ENCODE results near the gene OR52E1. TPM values are rescaled to one million over a fixed set of nuclear protein-coding genes. Genes with fewer than 3 reads are reported as not detected.
"Not testable (repeated sequence)": the region's sequence is repeated elsewhere in the genome, so short reads cannot be mapped to it uniquely, and the experiment has no call there.

The OR52E1 gene
- not detected for polyA plus RNA-seq (ENCODE audit: insufficient read length in 10 of 10)
- long read RNA-seq, donor 1: 0 reads
- long read RNA-seq, donor 2: 0 reads
- long read RNA-seq, donor 3: 0 reads
- long read RNA-seq, donor 4: 0 reads
- long read RNA-seq, donor 5: 0 reads
- long read RNA-seq, donor 6: 0 reads
- long read RNA-seq, donor 7: 0 reads
- long read RNA-seq, donor 8: 0 reads
- long read RNA-seq, donor 9: 0 reads

DNA sequence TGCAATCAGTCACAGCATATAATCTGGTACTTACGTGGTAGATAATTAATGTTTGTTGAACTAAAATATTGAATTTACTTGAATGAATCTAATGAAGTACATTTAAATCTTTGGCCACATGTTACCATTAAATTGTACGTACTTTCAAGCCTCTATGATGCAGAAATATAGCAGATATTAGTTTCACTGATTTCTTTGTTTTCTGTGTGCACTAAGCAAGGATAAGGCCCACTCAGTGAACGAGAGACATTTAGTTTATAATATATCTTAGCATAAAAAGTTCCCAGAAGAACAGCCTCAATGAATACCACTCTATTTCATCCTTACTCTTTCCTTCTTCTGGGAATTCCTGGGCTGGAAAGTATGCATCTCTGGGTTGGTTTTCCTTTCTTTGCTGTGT lies at the start of gene OR52E1:
TSS of gene OR52E1 (plus strand) at position 301 of the 400 bp plus-strand sequence.
- DNase-seq: no peak

DNA sequence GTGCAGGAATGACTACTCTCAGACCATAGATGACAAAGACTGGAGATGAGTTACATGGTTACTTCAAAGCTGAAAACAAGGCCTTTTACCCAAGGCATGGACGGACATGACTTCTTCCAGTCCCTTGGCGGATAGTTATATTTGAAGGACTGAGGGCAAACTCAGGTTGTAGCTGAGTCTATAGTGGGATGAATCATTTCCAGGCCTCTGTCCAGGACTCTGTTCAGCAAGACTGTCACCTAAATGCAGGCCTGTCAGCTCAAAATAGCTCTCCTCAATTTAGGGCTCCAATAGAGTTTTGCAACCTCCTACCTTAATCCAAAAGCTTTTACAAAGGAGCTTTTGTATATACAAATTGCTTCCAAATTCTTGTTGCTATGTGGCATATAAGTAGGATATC lies 47.4 kb upstream of the OR52E1 start:
- DNase-seq: no peak

DNA sequence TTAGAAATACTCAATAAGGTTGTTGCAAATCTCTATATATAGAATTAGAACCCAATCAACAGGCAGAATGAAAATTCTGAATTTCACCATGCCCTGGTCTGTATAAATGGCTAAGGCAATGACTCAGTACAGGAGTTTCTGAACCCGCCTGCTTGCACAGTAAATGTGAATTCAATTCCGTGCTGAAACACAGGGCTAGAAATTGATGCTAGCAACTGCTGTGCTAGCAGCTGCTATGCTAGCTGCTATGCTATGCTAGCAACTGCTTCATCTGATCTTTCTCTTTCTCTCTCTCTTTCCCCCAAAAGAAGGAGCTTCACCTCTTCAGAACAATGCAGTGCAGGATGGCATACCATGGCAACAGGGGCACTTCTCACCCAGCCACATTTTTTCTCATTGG lies 32.7 kb upstream of the OR52E1 start:
- no peak for DNase-seq

DNA sequence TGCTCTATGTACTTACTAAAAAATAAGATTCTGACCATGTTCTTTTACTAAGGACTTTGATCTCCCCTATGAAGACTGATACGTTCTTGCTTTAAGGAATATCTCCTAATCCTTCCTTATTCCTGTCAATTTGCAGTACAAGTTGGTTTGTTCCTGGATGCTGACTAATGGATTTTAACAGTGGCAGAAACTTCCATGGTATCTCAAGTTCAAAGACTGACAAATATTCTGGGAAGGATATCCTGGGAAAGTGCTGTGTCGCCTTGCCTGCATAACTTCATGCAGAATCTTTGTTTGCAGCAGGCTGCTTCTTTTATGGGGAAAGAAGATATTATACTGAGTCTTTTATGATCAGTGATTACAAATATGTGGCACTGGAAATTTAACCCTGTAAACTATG lies 31.4 kb upstream of the OR52E1 start:
- no peak for DNase-seq

DNA sequence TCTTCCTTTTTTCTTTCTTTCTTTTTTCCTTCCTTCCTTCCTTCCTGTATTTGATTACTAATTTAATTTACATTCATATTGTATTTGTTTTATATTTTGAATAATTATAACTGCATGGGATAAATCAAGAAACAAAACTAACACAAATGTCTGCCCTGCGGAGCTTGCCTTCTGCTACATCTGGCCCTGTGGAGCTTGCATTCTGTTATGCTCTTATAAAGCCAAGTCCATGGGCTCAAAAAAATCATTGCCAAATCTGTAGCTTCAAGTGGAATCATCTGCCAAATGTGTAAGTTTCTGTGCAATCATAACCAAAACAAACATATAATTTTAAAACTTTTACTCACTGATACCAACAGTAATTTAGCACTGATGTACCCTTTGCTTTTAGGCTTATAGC lies 31.0 kb upstream of the OR52E1 start:
- no peak for DNase-seq

DNA sequence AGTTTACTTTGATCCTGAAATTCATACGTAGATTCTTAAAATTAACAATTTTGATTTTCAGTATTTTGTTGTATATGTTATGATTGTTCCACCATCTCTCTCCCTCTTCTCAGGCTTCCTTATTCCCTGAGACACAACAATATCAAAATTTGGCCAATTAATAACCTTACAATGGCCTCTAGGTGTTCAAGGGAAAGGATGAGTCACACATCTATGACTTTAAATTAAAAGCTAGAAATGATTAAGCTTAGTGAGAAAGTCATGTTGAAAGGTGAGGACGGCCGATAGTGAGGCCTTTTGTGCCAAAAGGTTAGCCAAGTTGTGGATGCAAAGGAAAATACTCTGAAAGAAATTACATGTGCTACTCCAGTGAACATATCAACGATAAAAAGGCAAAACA lies 28.5 kb upstream of the OR52E1 start:
- no peak for DNase-seq

DNA sequence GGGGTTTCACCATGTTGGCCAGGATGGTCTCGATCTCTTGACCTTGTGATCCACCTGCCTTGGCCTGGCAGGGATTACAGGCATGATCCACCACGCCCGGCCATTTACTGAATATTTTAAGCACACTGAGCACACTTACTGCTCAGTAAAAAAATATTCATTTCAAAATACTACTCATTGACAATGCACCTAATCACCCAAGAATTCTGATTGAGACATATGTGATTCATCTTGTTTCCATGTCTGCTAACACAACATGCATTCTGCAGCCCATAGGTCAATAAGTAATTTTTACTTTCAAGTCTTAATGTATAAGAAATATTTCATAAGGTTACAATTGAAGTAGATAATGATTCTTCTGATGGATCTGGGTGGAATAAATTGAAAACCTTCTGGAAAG lies 27.3 kb upstream of the OR52E1 start:
- DNase-seq: no peak

DNA sequence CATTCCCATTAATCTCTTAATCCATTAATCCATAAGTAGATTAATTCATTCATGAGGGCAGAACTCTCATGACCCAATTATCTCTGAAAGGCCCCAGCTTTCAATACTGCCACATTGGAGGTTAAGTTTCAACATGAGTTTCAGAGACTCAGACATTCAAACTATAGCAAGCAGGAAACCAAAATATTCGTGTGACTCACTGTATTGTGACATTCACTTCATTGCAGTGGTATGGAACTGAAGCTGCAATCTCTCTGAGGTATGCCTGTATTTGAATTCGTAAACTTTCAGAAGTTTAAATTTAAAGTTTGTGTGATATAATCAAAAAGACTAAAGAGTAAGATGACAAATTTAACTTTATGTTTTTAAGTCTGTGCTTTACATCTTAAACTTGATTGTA lies 26.0 kb upstream of the OR52E1 start:
- peak in 1 of 3 donors; percentile 13 for DNase-seq

DNA sequence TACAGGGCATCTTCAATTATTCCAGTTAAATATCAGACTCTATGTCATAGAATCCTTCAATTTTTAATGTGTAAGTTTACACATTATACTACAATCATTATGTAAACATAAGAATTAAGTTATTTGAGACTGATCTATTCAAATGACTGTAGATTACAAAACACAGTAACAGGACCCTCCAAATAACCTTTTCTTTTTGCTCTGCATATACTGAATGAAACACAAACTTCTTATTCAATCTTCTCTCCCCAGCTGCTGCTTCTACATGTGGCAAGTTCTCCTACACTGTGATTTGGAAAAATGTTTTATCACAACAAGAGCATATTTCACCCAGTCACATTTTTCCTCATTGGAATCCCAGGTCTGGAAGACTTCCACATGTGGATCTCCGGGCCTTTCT lies 23.1 kb upstream of the OR52E1 start, which contains the start of gene OR52J3:
TSS of gene OR52J3 (plus strand) at position 301 of the 400 bp plus-strand sequence. CDS start at position 301, 0 bp downstream.
- no peak for DNase-seq

DNA sequence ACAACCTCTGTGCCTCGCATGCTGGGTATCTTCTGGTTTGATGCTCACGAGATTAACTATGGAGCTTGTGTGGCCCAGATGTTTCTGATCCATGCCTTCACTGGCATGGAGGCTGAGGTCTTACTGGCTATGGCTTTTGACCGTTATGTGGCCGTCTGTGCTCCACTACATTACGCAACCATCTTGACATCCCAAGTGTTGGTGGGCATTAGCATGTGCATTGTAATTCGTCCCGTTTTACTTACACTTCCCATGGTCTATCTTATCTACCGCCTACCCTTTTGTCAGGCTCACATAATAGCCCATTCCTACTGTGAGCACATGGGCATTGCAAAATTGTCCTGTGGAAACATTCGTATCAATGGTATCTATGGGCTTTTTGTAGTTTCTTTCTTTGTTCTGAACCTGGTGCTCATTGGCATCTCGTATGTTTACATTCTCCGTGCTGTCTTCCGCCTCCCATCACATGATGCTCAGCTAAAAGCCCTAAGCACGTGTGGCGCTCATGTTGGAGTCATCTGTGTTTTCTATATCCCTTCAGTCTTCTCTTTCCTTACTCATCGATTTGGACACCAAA lies 22.5 kb upstream of the OR52E1 start:
- no peak for DNase-seq

DNA sequence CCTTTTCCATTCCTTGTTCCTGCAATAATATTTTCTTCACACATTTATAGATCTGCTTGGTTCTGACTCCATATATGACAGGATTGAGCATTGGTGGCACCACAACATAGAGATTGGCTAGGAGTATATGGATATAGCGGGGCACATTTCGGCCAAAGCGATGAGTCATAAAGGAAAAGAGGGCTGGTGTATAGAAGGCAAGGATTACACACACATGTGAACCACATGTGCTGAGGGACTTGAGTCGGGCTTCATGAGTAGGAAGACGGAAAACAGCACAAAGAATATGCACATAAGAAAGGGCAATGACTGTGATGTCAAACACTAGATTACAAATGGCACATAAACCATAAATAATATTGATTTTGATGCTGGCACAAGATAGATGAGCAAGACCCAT lies 10.7 kb upstream of the OR52E1 start:
- not testable (repeated sequence) for DNase-seq

DNA sequence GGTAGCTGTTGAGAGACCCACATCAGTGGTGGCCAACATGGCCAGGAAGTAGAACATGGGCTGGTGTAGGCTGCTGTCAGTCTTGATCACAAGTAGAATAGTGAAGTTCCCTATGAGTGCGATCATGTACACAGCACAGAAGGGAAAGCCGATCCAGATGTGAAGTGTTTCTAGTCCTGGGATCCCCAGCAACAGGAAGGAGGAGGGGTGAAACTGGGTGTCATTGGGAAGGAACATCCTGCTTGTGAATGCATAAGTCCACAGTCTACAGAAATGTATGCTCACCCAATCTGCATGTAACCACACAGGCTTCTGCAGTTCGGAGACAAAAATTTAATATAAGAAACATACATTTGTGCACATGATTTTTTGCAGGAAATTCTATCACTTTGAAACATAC lies 10.0 kb upstream of the OR52E1 start, which contains the start of gene OR52E2:
TSS of gene OR52E2 (minus strand) at position 237 of the 400 bp plus-strand sequence. CDS start at position 237, 0 bp downstream.
- no peak for DNase-seq

DNA sequence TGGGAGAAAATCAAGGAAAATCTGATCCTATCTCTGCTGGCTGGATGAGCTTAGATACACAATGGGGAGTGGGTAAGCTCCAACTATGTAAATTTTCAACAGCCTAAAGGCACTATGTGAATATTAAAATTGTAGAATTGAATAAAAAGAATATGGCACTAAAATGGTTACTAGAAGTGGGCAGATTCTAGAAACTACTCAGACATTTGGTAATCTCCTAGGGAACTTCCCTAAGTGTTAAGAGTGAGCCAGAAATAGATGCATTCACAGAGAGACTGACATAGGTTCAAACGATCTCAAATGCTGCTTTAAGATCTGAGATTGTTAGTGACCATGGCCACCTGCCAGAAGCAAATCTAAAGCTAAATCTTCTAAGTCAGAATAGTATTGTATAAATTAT lies 4.3 kb upstream of the OR52E1 start:
- no peak for DNase-seq

DNA sequence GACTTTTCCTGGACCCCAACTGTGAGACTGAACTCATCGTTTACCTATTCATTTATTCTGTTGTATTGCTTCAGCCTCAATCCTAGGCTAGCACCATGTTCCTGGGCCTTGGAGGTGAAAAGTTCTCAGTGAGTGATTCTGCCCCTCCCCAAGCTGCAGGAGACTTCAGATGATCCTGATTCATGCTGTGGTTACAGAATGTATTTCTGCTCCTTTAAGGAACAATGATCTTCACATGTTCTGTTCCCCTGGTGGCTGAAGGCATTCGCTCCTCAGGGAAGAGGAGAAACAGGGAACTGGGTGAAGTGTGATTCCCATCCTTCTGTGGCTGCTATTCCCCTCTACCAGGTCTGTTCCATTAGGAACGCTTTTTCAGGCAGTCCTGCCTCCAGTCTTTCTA lies 2.4 kb downstream of the OR52E1 start:
- DNase-seq: no peak

DNA sequence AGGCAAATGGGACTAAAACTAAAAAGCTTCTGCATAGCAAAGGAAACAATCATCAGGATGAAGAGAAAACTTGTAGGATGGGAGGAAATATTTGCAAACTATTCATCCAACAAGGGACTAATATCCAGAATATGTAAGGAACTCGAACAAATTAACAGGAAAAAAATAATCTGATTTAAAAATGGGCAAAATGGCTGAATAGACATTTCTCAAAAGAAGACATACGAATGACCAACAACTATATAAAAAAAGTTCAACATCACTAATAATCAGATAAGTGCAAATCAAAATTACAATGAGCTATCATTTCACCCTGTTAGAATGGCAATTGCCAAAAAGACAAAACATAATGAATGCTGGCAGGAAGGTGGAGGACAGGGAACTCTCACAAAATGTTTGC lies 12.0 kb downstream of the OR52E1 start:
- no peak for DNase-seq

DNA sequence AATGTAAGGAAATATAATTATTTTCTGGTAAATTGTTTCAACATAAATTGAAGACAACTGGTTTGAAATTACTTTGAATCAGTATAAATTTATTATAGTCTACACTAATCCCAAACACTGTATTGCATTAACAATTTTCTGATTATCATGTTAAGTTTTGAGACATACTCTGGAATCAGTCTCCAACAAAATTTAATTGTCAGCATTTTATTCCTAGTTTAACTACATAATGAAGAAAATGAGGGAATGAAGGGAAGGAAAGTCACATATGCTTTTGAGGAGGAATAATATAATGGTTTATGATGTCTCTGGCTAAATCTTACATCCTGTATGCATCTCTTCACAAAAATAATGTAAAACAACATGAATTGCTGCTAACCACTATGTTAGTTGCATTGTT lies 14.2 kb downstream of the OR52E1 start:
- DNase-seq: no peak

DNA sequence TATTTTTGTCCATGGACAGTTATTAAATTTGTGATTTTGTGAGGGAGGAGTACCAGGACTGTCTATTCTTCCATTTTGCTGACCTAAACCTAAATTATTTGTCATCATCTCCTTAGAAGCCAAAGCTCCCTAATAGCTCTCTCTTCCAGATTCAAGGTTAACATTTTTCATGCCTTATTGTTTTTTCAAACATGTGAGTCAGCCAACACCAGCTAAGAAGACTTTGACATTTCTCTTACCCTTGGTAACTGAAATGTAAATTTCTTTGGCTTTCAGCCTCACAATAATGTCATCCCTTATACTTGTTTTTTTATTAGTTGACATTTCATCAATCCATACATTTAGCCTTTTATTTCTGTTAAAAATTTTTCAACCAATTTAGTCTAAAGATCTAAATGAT lies 19.2 kb downstream of the OR52E1 start:
- no peak for DNase-seq

DNA sequence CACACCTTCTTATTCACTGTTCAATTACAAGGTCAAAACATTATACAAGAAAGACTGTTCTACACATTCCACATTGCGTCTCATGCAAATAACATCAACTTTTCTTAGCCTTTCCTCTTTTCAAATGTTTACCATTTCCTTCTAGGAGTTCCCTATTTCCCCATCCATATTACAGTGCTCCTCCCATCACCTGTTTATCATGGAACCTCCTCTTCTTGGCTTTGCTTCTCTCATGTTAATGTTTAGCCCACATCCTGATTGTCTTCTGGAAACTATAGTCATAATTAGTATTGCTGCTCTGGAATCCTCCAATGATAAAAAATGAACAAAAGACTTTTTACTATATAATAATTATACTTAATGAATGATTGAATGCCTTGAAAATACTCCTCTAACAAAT lies 21.3 kb downstream of the OR52E1 start:
- no peak for DNase-seq

DNA sequence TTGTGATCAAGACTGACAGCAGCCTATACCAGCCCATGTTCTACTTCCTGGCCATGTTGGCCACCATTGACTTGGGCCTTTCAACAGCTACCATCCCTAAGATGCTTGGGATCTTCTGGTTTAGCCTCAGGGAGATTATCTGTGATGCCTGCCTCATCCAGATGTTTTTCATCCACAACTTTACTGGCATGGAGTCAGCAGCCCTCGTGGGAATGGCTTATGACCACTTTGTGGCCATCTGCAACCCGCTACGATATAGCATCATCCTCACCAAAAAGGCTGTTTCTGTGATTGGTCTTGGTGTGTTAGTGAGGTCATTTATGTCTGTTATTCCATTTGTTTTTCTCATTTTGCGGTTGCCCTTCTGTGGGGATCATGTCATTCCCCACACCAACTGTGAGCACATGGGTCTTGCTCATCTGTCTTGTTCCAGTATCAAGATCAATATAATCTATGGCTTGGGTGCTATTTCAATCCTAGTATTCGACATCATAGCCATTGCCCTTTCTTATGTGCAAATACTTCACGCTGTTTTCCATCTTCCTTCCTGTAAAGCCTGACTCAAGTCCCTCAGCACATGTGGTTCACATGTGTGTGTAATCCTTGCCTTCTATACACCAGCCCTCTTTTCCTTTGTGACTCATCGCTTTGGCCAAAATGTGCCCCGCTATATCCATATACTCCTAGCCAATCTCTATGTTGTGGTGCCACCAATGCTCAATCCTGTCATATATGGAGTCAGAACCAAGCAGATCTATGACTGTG lies 23.6 kb downstream of the OR52E1 start:
- no peak for DNase-seq

DNA sequence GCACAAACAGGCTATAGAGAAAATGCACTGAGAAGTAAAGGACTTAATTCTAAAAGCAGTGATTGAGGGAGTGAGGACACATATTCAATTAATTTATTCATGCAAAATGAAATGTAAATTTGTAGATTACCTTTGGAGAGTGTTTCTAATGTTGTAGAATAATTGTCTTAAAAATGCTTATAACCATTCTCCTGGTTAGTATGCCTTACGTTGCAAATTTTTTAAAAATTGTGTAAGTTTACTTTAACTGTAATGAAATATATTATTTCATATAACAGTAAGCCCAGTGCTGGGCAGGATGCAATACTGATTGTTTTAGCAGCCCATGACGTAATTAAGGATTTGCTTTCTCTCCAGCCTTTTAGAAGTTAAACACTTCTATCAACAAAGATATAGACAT lies 26.6 kb downstream of the OR52E1 start:
- no peak for DNase-seq

DNA sequence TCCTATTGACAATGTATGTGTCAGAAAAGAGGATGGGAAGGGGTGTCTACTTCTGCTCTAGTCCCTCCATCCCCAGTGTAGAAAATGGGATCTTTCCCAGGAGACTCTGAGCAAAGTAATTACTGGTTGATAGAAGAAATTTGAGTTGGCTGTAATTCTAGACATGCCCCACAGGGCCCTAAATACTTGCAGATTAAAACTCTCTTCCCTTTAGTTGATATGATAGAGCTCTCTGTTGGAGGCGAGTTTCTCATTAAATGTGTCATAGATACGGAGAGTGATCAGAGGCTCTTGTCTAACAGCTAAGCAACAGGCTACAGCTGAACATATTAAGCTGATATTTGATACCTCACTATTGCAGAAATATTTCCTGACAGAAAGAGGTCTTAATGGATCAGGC lies 32.9 kb downstream of the OR52E1 start:
- no peak for DNase-seq

DNA sequence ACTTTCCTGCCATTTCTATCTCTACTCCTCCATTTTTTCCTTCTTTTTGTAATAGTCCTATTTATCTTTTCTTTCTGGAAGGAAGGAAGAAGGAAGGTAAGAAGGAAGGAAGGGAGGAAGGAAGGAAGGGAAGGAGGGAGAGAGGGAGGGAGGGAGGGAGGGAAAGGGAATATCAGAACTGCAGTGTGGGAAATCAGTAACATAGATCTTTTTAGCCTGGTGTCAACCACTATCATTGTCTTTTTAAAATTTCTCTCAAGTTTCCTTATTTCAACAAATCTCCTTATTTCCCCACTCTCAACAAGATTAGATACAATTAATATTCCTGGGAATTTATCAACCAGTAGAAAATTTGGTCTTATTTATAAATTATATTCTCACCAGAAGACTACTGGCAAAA lies 33.7 kb downstream of the OR52E1 start:
- DNase-seq: no peak

DNA sequence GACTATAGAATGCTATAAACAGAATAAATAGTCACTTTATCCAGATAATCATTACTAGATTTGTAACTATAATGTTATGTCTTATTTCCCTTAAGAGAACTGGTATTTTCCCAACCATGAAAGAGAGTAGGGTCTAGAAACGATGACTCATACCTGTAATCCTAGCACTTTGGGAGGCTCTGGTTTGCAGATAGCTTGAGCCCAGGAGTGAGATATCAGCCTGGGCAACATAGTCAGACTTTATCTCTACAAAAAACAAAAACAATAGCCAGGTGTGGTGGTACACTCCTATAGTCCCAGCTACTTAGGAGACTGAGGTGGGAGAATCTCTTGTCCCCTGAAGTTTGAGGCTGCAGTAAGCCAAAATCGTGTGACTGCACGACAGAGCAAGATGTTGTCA lies 37.9 kb downstream of the OR52E1 start:
- no peak for DNase-seq
